SK-N-MC (cell line): ENCODE data around the gene CEP162.

ENCODE experiments used
- EZH2 ChIP-seq: fragments of 200-600 bp; sonication (generic); IDR thresholded peaks from one replicate; pipeline ENCODE4 v1.6.1; 2017; ENCODE audit warnings: antibody characterized with exemption
- POLR2AphosphoS5 ChIP-seq: IDR thresholded peaks from 2 replicates; pipeline ENCODE4 v1.6.1; 2012; ENCODE audit warnings: mild to moderate bottlenecking, low read depth, low read length, borderline replicate concordance

- TF ChIP-seq EZH2 (no peak), POLR2AphosphoS5 (no peak)
Observed at GRCh38 chr6:84119277-84119676, 108.2 kb downstream of the CEP162 start.
